Mucosa of stomach (tissue), 1 donor: Measurements from ENCODE around the gene RIPK3.

ENCODE experiments used
- H3K27me3 ChIP-seq: one replicate; pipeline ENCODE4 v1.7.0; 2013; ENCODE audit warnings: mild to moderate bottlenecking, low read length; ENCODE audit not compliant: control insufficient read depth, insufficient read depth
- H3K36me3 ChIP-seq: one replicate; pipeline ENCODE4 v1.7.0; 2013; ENCODE audit warnings: low read length; ENCODE audit not compliant: control insufficient read depth, insufficient read depth
- H3K4me1 ChIP-seq: one replicate; pipeline ENCODE4 v1.7.0; 2013; ENCODE audit warnings: mild to moderate bottlenecking, low read length; ENCODE audit not compliant: control insufficient read depth, insufficient read depth
- H3K4me3 ChIP-seq: one replicate; pipeline ENCODE4 v1.7.0; 2013; ENCODE audit warnings: low read length
- H3K9ac ChIP-seq: one replicate; pipeline ENCODE4 v1.7.0; 2013; ENCODE audit warnings: mild to moderate bottlenecking, low read length, moderate library complexity
- H3K9me3 ChIP-seq: one replicate; pipeline ENCODE4 v1.7.0; 2013; ENCODE audit warnings: mild to moderate bottlenecking, low read length, moderate library complexity; ENCODE audit not compliant: control insufficient read depth
- donor health status: Pancreatic carcinoma.

RIPK3 gene

DNA sequence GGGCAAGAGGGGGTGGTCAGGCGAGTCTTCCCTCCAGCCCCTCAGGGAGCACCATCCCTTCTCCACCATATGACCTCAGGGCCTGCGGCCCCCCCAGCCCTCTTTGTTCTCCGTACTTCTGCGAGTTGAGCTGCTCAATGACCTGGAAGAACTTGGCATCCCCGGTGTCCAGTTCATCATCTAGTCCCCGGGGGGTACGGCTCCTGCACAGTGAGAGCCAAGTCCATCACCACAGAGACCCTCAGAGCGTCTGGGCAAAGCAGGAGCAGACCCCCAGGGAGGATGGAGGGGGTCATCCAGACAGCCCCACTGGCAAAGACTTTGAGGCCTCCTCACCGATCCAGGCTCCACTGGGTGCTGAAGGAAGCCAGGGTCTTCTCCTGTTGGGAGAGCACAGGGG is 13.8 kb downstream of the RIPK3 start:
- H3K4me1 ChIP-seq = no peaks in the 10 kb centered on the region
- no peaks in the 10 kb centered on the region for H3K9me3 ChIP-seq
- no peaks in the 10 kb centered on the region for H3K36me3 ChIP-seq
- H3K9ac ChIP-seq = no peak overlapping the region
- H3K27me3 ChIP-seq = peaks cover 10% of the 10 kb centered on the region
- H3K4me3 ChIP-seq = no peak overlapping the region

DNA sequence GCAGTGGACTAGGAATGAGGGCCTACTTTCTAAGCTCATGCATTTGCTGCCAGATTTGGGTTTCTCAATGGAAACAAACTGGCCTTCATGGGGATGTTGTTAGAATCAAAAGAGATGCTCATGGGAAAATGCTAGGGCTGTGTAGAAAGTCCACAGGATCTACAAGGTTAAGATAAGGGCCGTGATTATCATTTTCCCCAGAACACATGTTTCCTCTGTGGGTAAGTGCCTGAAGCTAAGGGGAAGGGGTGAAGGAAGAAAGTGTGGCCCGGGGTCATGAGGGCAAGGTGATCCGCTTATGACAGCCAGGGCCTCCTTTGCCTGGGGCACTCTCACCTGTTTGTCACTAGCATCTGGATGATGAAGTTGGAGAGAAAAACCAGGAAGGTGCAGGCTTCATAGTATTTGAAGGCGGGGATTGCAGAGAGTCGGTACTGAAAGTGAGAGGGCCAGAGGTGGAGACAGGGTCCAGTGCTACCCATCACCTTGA is 14.7 kb downstream of the RIPK3 start:
- Histone ChIP-seq H3K27me3 (peaks cover 10% of the 10 kb centered on the region), H3K4me3 (no peak overlapping the region), H3K4me1 (no peaks in the 10 kb centered on the region), H3K9me3 (no peaks in the 10 kb centered on the region), H3K9ac (no peak overlapping the region), H3K36me3 (no peaks in the 10 kb centered on the region)

DNA sequence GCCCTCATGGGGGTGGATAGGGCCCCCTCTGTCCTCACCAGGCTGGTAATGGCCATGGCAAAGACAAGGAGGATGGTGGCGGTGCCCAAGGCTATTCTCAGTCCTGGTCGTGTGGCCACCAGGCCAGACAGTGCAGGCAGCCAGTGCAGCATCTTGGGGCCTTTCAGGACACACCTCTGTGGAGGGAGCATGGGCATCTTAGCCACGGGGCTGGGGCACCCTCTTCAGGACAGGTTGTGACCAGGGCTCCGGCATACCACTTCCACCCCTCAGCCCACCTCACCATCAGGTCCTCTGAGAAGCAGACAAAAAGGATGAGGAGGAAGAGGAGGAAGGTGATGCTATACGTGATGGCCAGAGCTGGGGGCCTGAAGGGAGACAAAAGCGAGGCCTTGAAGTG is 15.8 kb downstream of the RIPK3 start:
- no peak overlapping the region for H3K4me3 ChIP-seq
- no peaks in the 10 kb centered on the region for H3K36me3 ChIP-seq
- no peaks in the 10 kb centered on the region for H3K9me3 ChIP-seq
- no peak overlapping the region for H3K9ac ChIP-seq
- H3K4me1 ChIP-seq = no peaks in the 10 kb centered on the region
- H3K27me3 ChIP-seq = peaks cover 11% of the 10 kb centered on the region

DNA sequence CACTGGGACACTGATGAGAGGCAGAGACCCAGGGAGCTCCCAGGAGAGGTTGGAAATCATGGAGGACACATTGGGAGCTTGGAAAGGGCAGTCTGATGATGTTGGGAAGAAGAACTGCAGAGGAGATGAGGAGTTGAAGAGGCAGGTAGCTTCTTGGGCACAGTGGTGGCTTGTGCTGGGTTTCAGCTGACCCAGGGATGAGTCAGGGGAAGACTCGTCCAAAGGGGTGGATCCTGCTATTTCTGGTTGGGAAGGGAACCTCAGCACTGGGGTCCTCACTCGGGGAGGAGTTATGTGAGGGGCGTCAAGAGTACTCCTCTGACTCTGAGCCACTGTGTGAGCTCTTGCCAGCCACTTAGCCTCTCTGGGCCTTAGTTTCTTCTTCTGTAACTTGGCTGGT is 16.4 kb downstream of the RIPK3 start:
- Histone ChIP-seq H3K36me3 (no peaks in the 10 kb centered on the region), H3K9ac (no peak overlapping the region), H3K27me3 (peaks cover 10% of the 10 kb centered on the region), H3K4me3 (no peak overlapping the region), H3K9me3 (no peaks in the 10 kb centered on the region), H3K4me1 (no peaks in the 10 kb centered on the region)

DNA sequence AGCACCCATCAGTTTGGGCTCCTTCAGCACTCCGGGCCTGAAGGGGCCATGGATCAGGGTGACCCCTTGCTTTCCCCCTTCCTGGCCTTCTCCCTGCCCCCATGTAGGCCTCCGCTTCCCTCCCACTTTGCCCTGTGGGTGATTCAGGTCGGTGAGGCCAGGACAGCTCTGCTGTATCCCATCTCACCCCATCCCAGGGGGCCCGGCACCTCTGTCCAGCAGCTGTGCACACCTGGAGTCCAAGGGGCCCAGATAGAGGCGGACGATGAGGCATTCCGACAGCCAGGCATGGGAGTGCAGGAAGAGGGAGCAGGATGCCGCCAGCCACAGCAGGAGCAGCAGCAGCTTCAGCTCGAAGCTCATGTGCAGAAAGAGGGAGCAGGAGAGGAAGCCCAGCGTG is 17.1 kb downstream of the RIPK3 start:
- Histone ChIP-seq H3K9ac (no peak overlapping the region), H3K27me3 (peaks cover 10% of the 10 kb centered on the region), H3K4me1 (no peaks in the 10 kb centered on the region), H3K36me3 (no peaks in the 10 kb centered on the region), H3K4me3 (no peak overlapping the region), H3K9me3 (no peaks in the 10 kb centered on the region)

DNA sequence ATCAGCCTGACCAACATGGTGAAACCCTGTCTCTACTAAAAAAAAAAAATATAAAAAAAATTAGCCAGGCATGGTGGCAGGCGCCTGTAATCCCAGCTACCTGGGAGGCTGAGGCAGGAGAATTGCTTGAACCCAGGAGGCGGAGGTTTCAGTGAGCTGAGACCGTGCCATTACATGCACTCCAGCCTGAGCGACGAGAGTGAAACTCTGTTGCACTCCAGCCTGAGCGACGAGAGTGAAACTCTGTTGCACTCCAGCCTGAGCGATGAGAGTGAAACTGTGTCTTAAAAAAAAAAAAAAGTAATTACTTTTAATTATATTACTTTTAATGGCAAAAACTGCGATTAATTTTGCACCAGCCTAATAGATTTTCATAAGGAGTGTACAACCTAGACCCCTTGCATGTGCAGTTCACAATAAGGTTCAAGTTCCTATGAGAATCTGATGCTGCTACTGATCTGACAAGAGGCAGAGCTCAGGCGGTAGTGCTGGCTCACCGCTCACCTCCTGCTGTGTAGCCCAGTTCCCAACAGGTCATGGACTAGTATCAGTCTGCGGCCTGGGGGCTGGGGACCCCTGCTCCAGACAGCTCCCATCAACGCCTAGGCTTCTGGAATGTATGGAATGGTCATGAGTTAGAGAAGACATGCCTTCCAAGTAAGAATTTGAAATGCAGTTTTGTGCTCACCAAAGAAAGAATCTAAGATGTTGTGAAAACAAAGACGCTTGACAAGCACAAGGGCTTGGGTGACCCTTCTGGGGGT is 18.4 kb downstream of the RIPK3 start:
- Histone ChIP-seq H3K9ac (no peak overlapping the region), H3K4me1 (peaks cover 2% of the 10 kb centered on the region), H3K27me3 (peaks cover 10% of the 10 kb centered on the region), H3K9me3 (no peaks in the 10 kb centered on the region), H3K4me3 (no peak overlapping the region), H3K36me3 (no peaks in the 10 kb centered on the region)

DNA sequence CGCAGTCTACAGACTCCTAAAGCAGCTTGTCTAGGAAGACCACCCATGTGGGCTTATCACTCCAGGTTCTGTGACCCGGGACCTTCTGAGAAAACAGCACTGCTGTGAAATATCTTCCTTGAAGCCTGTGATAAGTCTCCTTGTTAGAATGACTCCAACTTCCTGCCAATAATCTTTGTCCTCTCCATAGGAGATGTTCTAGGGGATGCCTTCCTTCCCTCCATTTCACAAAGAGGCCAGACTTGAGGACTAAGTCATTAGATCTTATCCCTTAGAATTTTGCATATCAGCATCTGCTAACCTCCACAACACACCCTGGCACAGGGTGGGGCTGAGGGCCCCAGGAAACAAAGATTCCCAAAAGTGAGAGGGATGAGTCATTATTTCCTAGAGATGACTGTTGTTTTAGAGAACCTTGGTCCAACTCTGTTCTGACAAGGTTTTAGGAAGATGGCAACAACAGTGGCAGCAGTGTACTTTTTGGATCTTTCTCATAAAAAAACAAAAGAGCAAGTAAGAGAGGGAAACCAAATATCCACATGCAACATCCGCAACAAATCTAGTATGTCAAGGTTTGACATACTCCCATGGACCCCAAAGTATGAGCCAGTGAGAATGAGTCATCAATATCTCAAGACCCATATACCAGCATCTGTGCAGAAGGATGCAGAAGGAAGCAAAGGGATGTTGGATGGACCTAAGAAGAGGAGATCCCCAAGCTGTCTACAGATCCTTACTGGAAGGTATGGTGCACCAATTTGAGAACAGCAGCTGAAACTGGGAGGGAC is 22.5 kb downstream of the RIPK3 start:
- Histone ChIP-seq H3K9me3 (no peaks in the 10 kb centered on the region), H3K9ac (no peak overlapping the region), H3K4me1 (peaks cover 17% of the 10 kb centered on the region), H3K4me3 (no peak overlapping the region), H3K27me3 (peaks cover 6% of the 10 kb centered on the region), H3K36me3 (no peaks in the 10 kb centered on the region)

DNA sequence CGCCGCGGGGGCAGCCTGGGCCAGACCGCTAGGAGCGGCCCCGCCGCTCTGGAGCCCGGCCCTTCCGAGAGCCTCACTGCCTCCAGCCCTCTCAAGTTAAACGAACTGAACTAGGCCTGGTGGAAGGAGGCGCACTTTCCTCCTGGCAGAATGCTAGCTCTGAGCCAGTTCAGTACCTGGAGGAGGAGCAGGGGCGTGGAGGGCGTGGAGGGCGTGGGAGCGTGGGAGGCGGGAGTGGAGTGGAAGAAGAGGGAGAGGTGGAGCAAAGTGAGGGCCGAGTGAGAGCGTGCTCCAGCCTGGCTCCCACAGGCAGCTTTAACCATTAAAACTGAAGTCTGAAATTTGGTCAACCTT is 23.2 kb downstream of the RIPK3 start:
- Histone ChIP-seq H3K27me3 (peaks cover 6% of the 10 kb centered on the region), H3K9ac (no peak overlapping the region), H3K36me3 (no peaks in the 10 kb centered on the region), H3K9me3 (no peaks in the 10 kb centered on the region), H3K4me3 (no peak overlapping the region), H3K4me1 (peaks cover 21% of the 10 kb centered on the region)

DNA sequence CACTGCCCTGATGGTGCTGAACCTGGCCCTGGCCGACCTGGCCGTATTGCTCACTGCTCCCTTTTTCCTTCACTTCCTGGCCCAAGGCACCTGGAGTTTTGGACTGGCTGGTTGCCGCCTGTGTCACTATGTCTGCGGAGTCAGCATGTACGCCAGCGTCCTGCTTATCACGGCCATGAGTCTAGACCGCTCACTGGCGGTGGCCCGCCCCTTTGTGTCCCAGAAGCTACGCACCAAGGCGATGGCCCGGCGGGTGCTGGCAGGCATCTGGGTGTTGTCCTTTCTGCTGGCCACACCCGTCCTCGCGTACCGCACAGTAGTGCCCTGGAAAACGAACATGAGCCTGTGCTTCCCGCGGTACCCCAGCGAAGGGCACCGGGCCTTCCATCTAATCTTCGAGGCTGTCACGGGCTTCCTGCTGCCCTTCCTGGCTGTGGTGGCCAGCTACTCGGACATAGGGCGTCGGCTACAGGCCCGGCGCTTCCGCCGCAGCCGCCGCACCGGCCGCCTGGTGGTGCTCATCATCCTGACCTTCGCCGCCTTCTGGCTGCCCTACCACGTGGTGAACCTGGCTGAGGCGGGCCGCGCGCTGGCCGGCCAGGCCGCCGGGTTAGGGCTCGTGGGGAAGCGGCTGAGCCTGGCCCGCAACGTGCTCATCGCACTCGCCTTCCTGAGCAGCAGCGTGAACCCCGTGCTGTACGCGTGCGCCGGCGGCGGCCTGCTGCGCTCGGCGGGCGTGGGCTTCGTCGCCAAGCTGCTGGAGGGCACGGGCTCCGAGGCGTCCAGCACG is 23.8 kb downstream of the RIPK3 start:
- Histone ChIP-seq H3K4me3 (no peak overlapping the region), H3K36me3 (no peaks in the 10 kb centered on the region), H3K9me3 (no peaks in the 10 kb centered on the region), H3K27me3 (peaks cover 6% of the 10 kb centered on the region), H3K9ac (no peak overlapping the region), H3K4me1 (peaks cover 27% of the 10 kb centered on the region)

DNA sequence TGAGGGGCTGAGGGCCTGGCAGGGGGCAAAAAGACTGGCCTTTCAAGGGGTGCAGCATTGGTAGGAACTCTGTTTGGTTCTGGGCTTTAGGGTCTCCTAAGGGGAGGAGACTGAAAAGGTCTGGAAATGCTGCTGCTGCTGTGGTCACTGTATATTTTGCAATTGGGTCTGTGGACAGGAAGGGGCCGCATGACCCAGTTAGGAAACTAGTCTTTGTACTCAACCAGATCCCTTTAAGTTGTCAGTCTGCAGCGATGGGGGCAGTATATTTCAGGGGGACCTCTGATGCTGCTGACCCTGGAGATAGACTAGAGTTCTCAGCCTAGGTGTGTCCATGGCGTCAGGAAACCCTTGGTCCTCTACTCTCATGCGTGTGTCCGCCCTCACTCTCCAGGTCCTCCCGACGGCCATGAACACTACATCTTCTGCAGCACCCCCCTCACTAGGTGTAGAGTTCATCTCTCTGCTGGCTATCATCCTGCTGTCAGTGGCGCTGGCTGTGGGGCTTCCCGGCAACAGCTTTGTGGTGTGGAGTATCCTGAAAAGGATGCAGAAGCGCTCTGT is 24.5 kb downstream of the RIPK3 start:
- peaks cover 6% of the 10 kb centered on the region for H3K27me3 ChIP-seq
- H3K36me3 ChIP-seq = no peaks in the 10 kb centered on the region
- no peak overlapping the region for H3K4me3 ChIP-seq
- no peak overlapping the region for H3K9ac ChIP-seq
- peaks cover 31% of the 10 kb centered on the region for H3K4me1 ChIP-seq
- H3K9me3 ChIP-seq = no peaks in the 10 kb centered on the region

DNA sequence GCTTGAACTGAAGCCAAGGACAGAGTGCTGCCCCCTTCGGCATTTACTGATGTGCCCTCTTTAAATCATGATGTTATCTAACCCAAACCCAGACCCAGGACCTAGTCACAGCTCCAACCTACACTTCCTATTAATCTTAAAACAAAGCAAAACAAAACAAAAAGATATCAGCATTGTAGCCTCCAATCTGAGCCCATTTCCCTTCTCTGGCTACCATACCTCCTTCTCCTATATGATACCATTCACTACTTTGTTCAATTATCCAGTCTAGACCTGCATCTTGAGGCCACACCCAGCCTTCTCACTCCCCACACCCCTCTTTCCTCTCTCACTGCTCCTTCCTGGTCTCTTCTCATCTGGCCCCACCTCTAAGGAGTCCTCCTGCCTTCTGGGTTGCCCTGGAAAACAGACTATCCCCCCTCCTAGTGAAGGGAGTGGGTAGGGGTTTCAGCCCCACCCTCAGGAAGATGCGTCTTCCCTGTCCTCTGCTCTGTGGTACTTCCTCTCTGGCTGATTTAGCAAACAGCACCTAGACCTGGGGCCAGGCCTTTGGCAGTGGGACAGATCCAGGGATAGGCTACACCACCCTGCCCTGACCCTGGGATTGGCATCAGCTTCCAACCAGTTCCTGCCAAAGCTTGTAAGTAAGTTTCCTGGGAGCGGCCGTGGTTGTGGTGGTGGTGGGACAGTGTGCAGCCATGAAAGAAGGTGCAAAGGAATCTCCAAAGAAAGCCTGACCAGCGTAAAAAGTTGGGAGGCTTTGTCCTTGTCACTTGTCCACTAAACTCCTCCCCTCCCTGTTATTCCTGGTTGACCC is 25.2 kb downstream of the RIPK3 start:
- Histone ChIP-seq H3K27me3 (peaks cover 6% of the 10 kb centered on the region), H3K9ac (no peak overlapping the region), H3K9me3 (no peaks in the 10 kb centered on the region), H3K4me3 (no peak overlapping the region), H3K4me1 (peaks cover 38% of the 10 kb centered on the region), H3K36me3 (no peaks in the 10 kb centered on the region)
